Measurements from ENCODE around the gene COA8. TPM values are rescaled to one million over a fixed set of nuclear protein-coding genes. Genes with fewer than 3 reads are reported as not detected.

Gene COA8
- total and polyA plus RNA-seq, 2 of the 4 experiments (the other 2 are of a cell fraction) = 12.2 to 21.1 TPM

GRCh38 chr14:103604620-103605019 lies 41.9 kb downstream of the COA8 start:
- no peak overlapping the region for H3K18ac ChIP-seq (ENCODE audit: low read depth, low read length)
- H2BK15ac ChIP-seq (ENCODE audit: low read depth, low read length) = no peak overlapping the region
- no peak overlapping the region for H2BK120ac ChIP-seq (ENCODE audit: low read depth, low read length)
- no peak overlapping the region for H2AK5ac ChIP-seq (ENCODE audit: low read depth, low read length)
- H3K4ac ChIP-seq (ENCODE audit: low read depth, low read length) = no peak overlapping the region
- in situ Hi-C loops (cut with MboI; ENCODE audit: low sequenced_read_pairs) (no loop called here), dilution Hi-C loops (cut with HindIII; ENCODE audit: low sequenced_read_pairs, unreplicated experiment) (no loop called here), intact Hi-C loops (cut with micrococcal nuclease) (no loop called here)
- H2AFZ ChIP-seq (replicated peaks; ENCODE audit: low read length, poor library complexity) = no peak overlapping the region
- H3K23ac ChIP-seq (ENCODE audit: low read depth, low read length) = no peak overlapping the region; the same call in 1 of the 2 replicates
- no peak overlapping the region for H3K14ac ChIP-seq (replicated peaks; ENCODE audit: low read depth, low read length)
- DNase-seq (no peak), ATAC-seq (ENCODE audit: low read depth) (no peak)
- H2AK9ac ChIP-seq (replicated peaks; ENCODE audit: low read depth, low read length, poor library complexity) = no peak overlapping the region
- H3K9ac ChIP-seq (ENCODE audit: low read depth, low read length) = no peak overlapping the region
- no peak overlapping the region for H3K27ac ChIP-seq (ENCODE audit: insufficient read depth, low read length)
- H3K27me3 ChIP-seq (ENCODE audit: control insufficient read depth, insufficient read depth, low read length) = no peaks in the 10 kb centered on the region; the same call in 1 of the 2 replicates
- no peaks in the 10 kb centered on the region for H3K36me3 ChIP-seq (ENCODE audit: control insufficient read depth, insufficient read depth, low read length)
- H3K4me3 ChIP-seq (ENCODE audit: insufficient read depth, low read depth, low read length) = no peak overlapping the region
- 0 out of 2 replicates have a peak, but pooled peaks cover 5% of the 10 kb centered on the region for H3K9me1 ChIP-seq (ENCODE audit: insufficient read depth, low read length)
- BruUV-seq (replicated peaks) = no TSS peak
- peaks cover 9% of the 10 kb centered on the region; the same call in 1 of the 2 replicates for H3K4me1 ChIP-seq (ENCODE audit: control insufficient read depth, insufficient read depth, low read length)
- no peak overlapping the region for H2BK20ac ChIP-seq (ENCODE audit: low read depth, low read length)
- 100% methylated on average over 2 of the region's 5 CpGs; no CpG with 5 or more reads in 1 of the 2 experiments for WGBS, 2 experiments (ENCODE audit: extremely low coverage in 2 of 2, insufficient read length in 1 of 2)
- H3K79me1 ChIP-seq (ENCODE audit: low read depth in 1 of 2, low read length in 2 of 2) = no peaks in the 10 kb centered on the region
- no peak overlapping the region for H4K91ac ChIP-seq (ENCODE audit: insufficient read depth, low read depth, low read length)
- H4K5ac ChIP-seq (ENCODE audit: low read depth, low read length) = no peak overlapping the region
- no peak overlapping the region for H3K56ac ChIP-seq (ENCODE audit: extremely low read depth, insufficient read depth, low read length)
- peaks cover 17% of the 10 kb centered on the region for H4K20me1 ChIP-seq (ENCODE audit: insufficient read depth, low read length)
- ChIA-PET CTCF (no interaction called here), POLR2A (ENCODE audit: unreplicated experiment) (no interaction called here)
- TF ChIP-seq CTCF (conservative IDR thresholded peaks at IDR 0.05; ENCODE audit: low read depth, low read length) (no peak), CEBPB (IDR thresholded peaks at IDR 0.05; ENCODE audit: low read depth, low read length) (no peak), NFE2L2 (IDR thresholded peaks at IDR 0.05; ENCODE audit: low read depth, low read length) (no peak), MXI1 (IDR thresholded peaks at IDR 0.05; ENCODE audit: borderline replicate concordance, low read depth, low read length) (no peak), POLR2A (IDR thresholded peaks at IDR 0.05; ENCODE audit: low read depth, low read length) (no peak), RCOR1 (IDR thresholded peaks at IDR 0.05; ENCODE audit: insufficient replicate concordance, low read length) (no peak), RAD21 (IDR thresholded peaks at IDR 0.05; ENCODE audit: low read length) (no peak), MAFK (IDR thresholded peaks at IDR 0.05; ENCODE audit: low read depth, low read length) (no peak)
- H4K8ac ChIP-seq (ENCODE audit: low read depth in 2 of 2, low read length in 2 of 2) = no peak overlapping the region
- no peaks in the 10 kb centered on the region for H3K9me3 ChIP-seq (ENCODE audit: control insufficient read depth, insufficient read depth, low read length)
- no peak overlapping the region for H3K4me2 ChIP-seq (ENCODE audit: low read depth, low read length)
- H2BK5ac ChIP-seq (ENCODE audit: low read depth, low read length, poor library complexity, severe bottlenecking) = no peak overlapping the region
